Measurements from ENCODE around the gene KIAA1755. TPM values are rescaled to one million over a fixed set of nuclear protein-coding genes. Genes with fewer than 3 reads are reported as not detected.

KIAA1755 gene
- total RNA-seq, 2 donors from 2014 or later: 0.78 to 0.99 TPM

GRCh38 chr20:38209054-38209675 is 51.4 kb downstream of the KIAA1755 start:
- no peak for TF ChIP-seq CTCF (IDR thresholded peaks at IDR 0.05)
- TF ChIP-seq POLR2A (IDR thresholded peaks at IDR 0.05): no peak
- Histone ChIP-seq H3K4me1 (no peaks in the 10 kb centered on the region), H3K27ac (no peak overlapping the region), H3K27me3 (no peaks in the 10 kb centered on the region), H3K36me3 (replicated peaks in 1 of 2; ENCODE audit: insufficient read depth in 1 of 2, low read depth in 2 of 2) (no peaks in the 10 kb centered on the region), H3K4me3 (no peak overlapping the region), H3K9me3 (no peaks in the 10 kb centered on the region)
- intact Hi-C loops (cut with DNase I): no loop called here
- 67 to 70% methylated on average over 4 of the region's 4 CpGs for WGBS, 2 donors
- ATAC-seq (peak; percentile 21), DNase-seq (no peak)

- Histone ChIP-seq H3K27me3 (no peaks in the 10 kb centered on the region), H3K36me3 (replicated peaks in 1 of 2; ENCODE audit: insufficient read depth in 1 of 2, low read depth in 2 of 2) (no peaks in the 10 kb centered on the region), H3K9me3 (no peaks in the 10 kb centered on the region), H3K27ac (no peak overlapping the region), H3K4me1 (no peaks in the 10 kb centered on the region), H3K4me3 (no peak overlapping the region)
- no peak for DNase-seq
- ATAC-seq: no peak
- TF ChIP-seq CTCF (IDR thresholded peaks at IDR 0.05): no peak
- TF ChIP-seq POLR2A (IDR thresholded peaks at IDR 0.05): no peak
- intact Hi-C loops (cut with DNase I): no loop called here
- 65 to 77% methylated on average over 3 of the region's 3 CpGs for WGBS, 2 donors
Measured at GRCh38 chr20:38208523-38208922, 52.0 kb downstream of the KIAA1755 start.

- no peak overlapping the region for H3K4me3 ChIP-seq
- WGBS, 2 donors: 68 to 75% methylated on average over 1 of the region's 1 CpG
- H3K27ac ChIP-seq: no peak overlapping the region
- no peaks in the 10 kb centered on the region for H3K27me3 ChIP-seq
- TF ChIP-seq POLR2A (IDR thresholded peaks at IDR 0.05) (no peak), CTCF (IDR thresholded peaks at IDR 0.05) (no peak)
- no peaks in the 10 kb centered on the region for H3K4me1 ChIP-seq
- ATAC-seq: no peak
- intact Hi-C loops (cut with DNase I): no loop called here
- no peaks in the 10 kb centered on the region for H3K9me3 ChIP-seq
- H3K36me3 ChIP-seq (replicated peaks in 1 of 2; ENCODE audit: insufficient read depth in 1 of 2, low read depth in 2 of 2): no peaks in the 10 kb centered on the region
- DNase-seq: no peak
Measured at GRCh38 chr20:38208088-38208487, 52.4 kb downstream of the KIAA1755 start.

GRCh38 chr20:38207621-38208020 is 52.9 kb downstream of the KIAA1755 start:
- intact Hi-C loops (cut with DNase I): no loop called here
- DNase-seq (no peak), ATAC-seq (no peak)
- no peak overlapping the region for H3K4me3 ChIP-seq
- no peaks in the 10 kb centered on the region for H3K36me3 ChIP-seq (replicated peaks in 1 of 2; ENCODE audit: insufficient read depth in 1 of 2, low read depth in 2 of 2)
- H3K27me3 ChIP-seq: no peaks in the 10 kb centered on the region
- no peaks in the 10 kb centered on the region for H3K9me3 ChIP-seq
- no peaks in the 10 kb centered on the region for H3K4me1 ChIP-seq
- WGBS, 2 donors: 68 to 81% methylated on average over 2 of the region's 2 CpGs
- H3K27ac ChIP-seq: no peak overlapping the region
- TF ChIP-seq CTCF (IDR thresholded peaks at IDR 0.05) (no peak), POLR2A (IDR thresholded peaks at IDR 0.05) (no peak)

GRCh38 chr20:38205001-38205400 is 55.5 kb downstream of the KIAA1755 start:
- no peaks in the 10 kb centered on the region for H3K27me3 ChIP-seq
- no peak for DNase-seq
- H3K36me3 ChIP-seq (replicated peaks in 1 of 2; ENCODE audit: insufficient read depth in 1 of 2, low read depth in 2 of 2): no peaks in the 10 kb centered on the region
- no peak for ATAC-seq
- no peak overlapping the region for H3K4me3 ChIP-seq
- no peaks in the 10 kb centered on the region for H3K9me3 ChIP-seq
- no peaks in the 10 kb centered on the region for H3K4me1 ChIP-seq
- TF ChIP-seq CTCF (IDR thresholded peaks at IDR 0.05): no peak
- no peak for TF ChIP-seq POLR2A (IDR thresholded peaks at IDR 0.05)
- WGBS, 2 donors: 60% methylated on average over 3 of the region's 3 CpGs
- intact Hi-C loops (cut with DNase I): no loop called here
- H3K27ac ChIP-seq: no peak overlapping the region

All from body of pancreas (tissue), 4 donors.